Activated CD4-positive, CD25-positive, alpha-beta regulatory T cell treated with anti-CD3 and anti-CD28 coated beads, Interleukin-2, amount 50 U/mL, for 72 hours (primary cell): ENCODE data around the gene FAM193A.
"Not testable (repeated sequence)": the region's sequence is repeated elsewhere in the genome, so short reads cannot be mapped to it uniquely, and the experiment has no call there.

Source experiments
- DNase-seq: peaks from one replicate; pipeline ENCODE4 v3.0.0; 2021

The FAM193A gene

GRCh38 chr4:2621419-2621818 is 85.0 kb downstream of the FAM193A start:
- no peak for DNase-seq

DNA sequence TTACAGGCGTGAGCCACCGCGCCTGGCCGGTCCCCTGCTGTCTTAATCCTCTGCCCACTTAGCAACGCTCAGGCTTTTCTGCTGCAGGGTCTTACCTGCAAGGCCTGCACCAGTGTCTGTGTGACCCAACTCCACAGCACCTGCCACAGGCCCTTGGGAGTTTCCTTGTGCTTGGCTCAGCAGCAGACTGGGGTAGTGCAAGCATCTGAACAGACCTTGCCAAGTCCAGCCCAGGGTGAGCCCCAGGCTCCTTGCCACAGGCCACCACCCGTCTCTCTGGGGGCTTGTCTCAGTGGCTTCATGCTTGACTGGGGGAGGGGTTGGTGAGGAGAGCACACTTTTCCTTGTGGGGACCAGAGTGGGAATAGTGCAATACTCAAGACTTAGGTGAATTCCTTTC is 87.0 kb downstream of the FAM193A start:
- no peak for DNase-seq

- no peak for DNase-seq
Observed at GRCh38 chr4:2624782-2625530, 88.5 kb downstream of the FAM193A start.

DNA sequence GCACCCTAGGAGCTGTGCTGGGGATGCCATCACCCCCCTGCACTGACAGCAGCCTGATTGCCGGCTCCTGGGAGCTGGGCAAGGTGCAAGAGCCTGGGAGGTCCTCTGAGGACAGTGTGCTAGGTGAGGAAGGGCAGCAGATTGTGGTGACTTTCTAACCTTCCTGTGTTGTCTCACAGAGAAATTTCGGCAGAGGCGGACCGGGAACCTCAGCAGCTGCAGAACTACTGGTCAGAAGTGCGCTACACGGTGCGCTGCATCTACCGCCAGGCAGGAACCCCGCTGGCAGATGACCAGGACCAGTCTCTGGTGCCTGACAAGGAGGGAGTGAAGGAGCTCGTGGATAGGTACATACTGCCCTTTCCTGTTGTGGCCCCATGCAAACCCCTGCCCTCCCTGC is 89.8 kb downstream of the FAM193A start:
- no peak for DNase-seq

- no peak for DNase-seq
Observed at GRCh38 chr4:2630556-2631273, 94.3 kb downstream of the FAM193A start.

DNA sequence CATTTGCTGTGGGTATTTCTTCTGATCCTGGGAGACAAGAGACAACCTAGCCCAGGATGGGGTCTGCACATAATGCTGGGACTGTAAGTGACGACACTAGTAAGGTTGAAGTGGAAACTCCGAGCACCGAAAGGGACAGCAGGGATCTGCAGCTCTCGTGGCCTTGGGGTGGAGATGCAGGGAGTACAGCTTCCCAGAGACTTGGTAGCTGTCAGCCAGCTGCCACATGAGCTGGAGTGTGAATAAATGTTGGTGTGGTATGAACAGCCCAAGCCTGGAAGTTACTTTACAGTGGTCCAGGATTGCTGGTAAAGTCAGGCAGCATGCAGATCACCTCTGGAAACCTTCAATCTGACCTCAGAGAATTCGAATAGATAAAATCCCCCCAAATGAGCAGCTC is 97.6 kb downstream of the FAM193A start:
- DNase-seq, result no peak

DNA sequence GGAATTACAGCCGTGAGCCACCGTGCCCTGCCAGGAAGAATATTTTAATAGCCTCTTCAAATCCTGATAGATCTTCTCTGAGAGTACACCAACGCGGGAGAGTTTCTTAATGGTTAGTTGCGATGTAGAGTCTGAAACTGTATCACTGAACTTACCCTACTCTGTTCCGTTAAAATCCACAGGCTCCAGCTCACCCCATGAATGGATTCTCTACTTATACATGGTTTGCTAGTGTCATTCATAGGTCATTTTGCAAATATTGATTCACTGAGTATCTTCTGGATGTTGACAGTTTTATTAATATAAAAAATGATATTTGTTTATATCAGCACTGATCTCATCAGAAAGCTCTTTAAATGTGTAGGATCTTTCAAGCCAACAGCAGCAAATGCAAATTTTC is 99.9 kb downstream of the FAM193A start:
- DNase-seq, result no peak

DNA sequence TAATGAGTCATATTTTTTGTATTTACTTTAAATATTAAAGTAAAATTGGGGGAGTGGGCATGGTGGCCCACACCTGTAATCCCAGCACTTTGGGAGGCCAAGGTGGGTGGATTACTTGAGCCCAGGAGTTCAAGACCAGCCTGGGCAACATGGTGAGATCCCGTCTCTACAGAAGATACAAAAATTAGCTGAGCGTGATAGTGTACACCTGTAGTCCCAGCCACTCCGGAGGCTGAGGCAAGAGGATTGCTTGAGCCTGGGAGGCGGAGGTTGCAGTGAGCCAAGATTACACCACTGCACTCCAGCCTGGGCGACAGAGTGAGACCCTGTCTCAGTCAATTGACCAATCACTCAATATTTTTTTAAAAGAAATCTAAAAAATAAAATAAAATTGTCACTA is 100.5 kb downstream of the FAM193A start:
- DNase-seq, result not testable (repeated sequence)

GRCh38 chr4:2637956-2638552 is 101.6 kb downstream of the FAM193A start:
- no peak for DNase-seq

GRCh38 chr4:2638730-2639129 is 102.3 kb downstream of the FAM193A start:
- DNase-seq, result no peak

- no peak for DNase-seq
Observed at GRCh38 chr4:2642968-2643367, 106.5 kb downstream of the FAM193A start.

DNA sequence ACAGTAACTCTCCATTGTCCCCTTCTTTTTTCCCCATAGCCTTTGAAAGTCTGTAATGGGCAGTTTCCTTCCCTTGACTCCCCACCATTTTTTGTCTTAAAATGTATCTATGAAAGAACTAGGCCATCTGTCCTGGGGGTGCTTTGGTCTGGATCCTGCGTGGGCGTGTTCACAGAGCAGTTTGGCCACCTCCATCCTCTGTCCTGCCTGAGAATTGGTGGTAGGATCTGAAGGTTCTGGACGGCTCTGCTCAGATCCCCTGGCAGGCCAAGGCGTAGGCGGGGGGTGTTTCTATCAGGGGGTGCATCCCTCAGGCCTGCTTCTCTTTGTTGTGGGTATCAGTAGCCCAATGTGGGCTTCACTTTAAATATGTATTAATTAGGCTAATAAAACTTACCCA is 107.1 kb downstream of the FAM193A start:
- no peak for DNase-seq

DNA sequence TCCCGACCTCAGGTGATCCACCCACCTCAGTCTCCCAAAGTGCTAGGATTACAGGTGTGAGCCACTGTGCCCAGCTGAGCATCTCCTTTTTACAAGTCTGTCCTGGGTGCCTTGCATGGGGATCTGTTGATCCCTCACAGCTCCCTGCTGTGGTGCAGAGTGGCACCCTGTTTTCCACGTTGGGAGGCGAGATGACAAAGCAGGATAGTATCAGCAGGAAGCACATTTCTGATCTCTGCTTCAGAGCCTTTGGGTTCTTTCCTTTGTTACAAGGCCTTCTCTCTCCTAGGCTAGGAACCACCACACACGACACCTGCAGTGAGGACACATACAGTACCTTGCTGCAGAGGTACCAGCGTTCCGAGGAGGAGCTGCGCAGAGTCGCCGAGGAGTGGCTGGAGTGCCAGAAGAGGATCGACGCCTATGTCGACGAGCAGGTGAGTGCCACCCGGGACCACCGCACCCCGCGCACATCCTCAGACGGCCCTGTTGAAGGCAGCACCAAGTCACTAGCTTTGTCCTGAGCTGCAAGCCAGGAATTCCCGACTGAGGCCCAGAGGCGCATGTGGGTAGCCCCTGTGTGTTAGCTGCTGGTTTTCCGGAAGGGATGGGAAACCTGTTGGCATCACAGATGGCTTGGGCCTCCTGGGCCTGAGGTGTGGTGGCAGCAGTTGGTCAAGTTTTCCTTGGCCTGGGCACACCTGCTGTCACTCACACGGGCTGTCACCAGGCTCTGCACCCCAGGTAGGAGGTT is 110.1 kb downstream of the FAM193A start:
- no peak for DNase-seq

DNA sequence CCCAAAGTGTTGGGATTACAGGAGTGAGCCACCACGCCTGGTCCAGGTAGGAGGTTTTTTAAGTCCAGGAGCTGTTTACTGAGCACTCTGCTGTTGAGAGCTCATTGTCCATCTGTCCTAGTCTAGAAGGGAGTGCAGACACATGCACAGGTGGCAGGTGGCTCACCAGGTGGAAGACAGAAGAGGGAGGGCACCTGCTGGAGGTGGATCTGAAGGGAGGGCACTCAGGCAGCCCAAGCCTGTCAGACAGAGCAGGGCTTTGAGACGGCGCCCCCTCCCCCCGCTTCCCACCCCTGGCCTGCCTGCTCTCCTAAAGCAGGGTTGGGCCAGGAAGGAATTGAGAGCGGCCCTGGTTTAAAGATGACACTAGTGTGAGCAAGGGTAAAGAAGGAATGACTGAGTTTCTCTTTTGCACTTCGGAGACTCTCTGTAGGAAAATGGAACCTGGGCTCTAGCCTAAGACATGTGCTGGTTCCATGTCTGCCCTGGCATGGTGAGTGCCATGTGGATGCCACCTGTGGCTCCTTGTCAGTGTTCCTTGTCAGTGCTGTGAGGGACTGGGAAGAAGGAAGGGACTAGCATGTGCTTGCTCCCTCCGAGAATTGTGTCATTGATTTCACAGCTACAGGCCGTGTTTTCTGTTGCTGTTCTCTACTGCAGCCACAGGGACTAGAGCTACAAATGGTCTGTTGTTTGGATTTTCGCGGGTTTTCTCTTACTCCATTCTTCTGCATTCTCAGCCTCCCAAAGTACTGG is 111.1 kb downstream of the FAM193A start:
- DNase-seq, result no peak

GRCh38 chr4:2648159-2648814 is 111.8 kb downstream of the FAM193A start:
- DNase-seq, result no peak

DNA sequence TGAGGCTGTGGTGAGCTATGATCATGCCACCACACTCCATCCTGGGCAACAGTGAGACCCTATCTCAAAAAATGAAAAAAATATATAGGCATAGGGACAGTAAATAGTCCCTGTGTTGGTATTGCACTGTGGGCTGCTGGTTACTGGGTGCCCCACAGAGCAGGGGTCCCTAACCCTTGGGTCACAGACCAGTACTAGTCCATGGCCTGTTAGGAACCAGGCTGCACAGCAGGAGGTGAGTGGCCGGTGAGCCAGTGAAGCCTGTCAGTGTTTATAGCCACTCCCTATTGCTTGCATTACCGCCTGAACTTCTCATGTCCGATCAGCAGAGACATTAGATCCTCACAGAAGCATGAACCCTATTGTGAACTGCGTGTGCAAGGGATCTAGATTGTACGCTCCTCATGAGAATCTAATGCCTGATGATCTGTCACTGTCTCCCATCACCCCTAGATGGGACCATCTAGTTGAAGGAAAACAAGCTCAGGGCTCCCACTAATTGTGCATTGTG is 113.2 kb downstream of the FAM193A start:
- no peak for DNase-seq

- no peak for DNase-seq
Observed at GRCh38 chr4:2650276-2650675, 113.8 kb downstream of the FAM193A start.

DNA sequence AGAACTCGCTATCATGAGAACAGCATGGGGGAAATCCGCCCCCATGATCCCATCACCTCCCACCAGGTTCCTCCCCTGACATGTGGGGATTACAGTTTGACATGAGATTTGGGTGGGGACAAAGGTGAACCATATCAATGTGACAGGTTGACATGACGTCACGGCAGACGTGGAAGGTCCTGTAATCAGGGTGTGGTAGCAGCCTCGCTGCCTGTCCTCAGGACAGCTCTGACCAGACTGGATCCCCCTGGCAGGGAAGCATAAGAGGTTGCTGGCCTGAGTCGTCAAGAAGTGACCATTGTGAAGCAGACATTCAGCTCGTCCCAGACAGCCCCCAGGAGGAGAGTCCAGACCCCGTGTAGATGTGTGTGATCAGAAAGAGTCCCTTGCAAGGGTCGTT is 115.1 kb downstream of the FAM193A start:
- no peak for DNase-seq

GRCh38 chr4:2651998-2652397 is 115.6 kb downstream of the FAM193A start:
- no peak for DNase-seq

GRCh38 chr4:2652415-2653160 is 116.1 kb downstream of the FAM193A start:
- no peak for DNase-seq

GRCh38 chr4:2660596-2661211 is 124.3 kb downstream of the FAM193A start:
- no peak for DNase-seq
